SK-N-DZ (cell line): ENCODE measurements around the gene GLT6D1.
"Not testable (repeated sequence)": the region's sequence is repeated elsewhere in the genome, so short reads cannot be mapped to it uniquely, and the experiment has no call there.

Experiments used
- DNase-seq: peaks from one replicate; pipeline ENCODE4 v3.0.0-alpha.2; 2015; ENCODE audit warnings: low spot score

GLT6D1 gene

DNA sequence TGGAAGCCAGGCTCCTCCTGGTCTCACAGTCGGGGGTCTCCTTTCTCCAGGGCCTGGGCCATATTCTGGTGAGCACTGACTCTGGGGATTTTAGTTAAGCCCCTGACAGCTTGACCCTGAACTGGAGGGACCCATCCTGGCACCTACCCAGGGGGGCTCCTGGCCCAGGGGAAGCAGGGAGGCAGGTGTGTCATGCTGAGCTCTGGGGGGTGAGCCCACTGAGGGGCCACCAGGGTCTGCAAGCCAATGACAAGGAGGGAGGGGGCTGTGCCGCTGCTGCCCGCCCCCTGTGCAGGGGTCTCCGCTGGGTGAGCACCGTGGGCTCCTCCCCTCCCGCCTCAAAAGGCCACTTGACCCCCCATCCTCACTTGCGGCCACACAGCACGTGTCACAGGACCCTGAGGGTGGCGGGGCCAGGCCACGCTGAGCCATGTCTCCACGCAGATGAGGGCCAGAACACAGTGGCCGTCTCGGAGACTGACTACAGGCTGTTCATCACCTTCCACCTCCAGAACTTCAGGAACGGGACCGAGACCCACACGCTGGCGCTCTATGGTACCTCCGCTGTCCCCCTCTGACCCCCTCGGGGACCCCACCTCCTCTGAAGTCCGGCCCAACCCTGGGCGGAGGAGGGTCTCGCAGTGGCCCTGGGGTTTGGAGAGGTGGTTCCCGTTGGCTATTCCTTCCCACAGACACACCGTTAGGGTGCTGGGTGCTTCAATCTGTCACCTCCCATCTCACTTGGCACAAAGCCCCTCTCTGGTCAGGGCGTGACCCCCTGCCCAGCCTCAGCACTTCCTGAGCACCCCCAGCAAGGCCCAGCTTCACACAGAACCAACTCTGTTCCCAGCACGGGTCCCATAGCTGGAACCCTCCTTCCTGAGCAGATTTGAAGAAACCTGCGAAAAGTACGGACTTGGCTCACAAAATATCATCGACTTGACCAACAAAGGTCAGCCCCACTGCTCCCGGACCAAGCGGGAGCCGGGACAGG is 25.8 kb upstream of the GLT6D1 start:
- DNase-seq: no peak

DNA sequence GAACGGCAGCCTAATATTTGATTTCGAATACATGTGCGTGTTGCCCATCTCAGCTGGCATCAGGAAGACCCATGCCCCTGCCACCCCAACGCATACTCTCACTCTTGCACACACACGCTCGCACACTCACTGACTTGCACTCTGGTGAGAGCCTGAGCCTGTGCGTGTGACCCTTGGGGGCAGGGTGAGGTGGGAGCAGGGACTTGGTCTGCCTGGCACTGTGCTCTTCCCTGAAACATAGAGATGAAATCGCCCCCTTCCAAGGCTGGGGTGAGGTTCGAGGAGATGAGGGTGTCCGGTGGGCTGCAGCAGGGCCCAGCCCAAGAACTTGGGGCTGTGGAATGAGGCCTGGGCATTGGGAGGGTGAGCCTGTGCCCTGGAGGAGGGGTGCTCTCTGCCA is 24.9 kb upstream of the GLT6D1 start:
- no peak for DNase-seq

GRCh38 chr9:135663857-135664256 is 24.5 kb upstream of the GLT6D1 start:
- DNase-seq: no peak

- DNase-seq: no peak
These were observed 24.1 kb upstream of the GLT6D1 start for GRCh38 chr9:135663451-135663770.

GRCh38 chr9:135662758-135663450 is 23.6 kb upstream of the GLT6D1 start, which contains the start of gene LCN9:
Gene LCN9 (plus strand): TSS chr9:135663309. CDS start chr9:135663322, 13 bp downstream.
- DNase-seq: no peak

DNA sequence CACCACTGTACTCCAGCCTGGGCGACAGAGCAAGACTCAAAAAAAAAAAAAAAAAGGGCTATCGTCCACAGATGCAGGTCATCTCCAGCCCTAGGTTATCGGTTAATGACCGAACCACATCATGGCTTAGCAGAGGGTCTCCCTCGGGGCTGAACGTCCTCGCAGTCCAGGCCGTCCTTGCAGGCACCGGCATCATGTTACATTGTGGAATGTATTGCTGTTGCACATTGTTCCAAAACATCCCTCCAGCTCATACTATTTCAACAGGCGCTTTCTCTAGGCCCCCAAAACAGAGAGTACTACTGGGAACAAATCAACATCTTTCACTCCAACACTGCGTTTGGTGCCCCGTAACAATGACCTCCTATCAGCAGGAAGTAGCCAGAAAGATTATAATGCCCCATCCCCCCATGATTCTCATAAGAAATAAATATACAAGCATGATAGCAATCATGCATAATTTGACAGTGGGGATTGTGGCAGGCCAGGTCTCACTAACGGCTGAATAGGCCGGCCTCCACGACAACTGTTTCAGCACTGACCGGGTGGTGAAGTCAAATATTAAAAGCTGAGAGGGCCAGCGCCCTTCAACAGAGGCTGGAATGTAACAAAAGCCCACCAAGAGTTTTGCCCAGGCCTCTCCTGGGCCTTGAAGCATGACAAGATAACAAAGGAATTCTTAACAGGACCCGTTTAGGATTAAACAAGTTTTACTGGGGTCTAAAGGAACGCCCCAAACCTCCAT is 22.6 kb upstream of the GLT6D1 start:
- no peak for DNase-seq

- no peak for DNase-seq
These were observed 21.1 kb upstream of the GLT6D1 start for GRCh38 chr9:135660407-135660806.

DNA sequence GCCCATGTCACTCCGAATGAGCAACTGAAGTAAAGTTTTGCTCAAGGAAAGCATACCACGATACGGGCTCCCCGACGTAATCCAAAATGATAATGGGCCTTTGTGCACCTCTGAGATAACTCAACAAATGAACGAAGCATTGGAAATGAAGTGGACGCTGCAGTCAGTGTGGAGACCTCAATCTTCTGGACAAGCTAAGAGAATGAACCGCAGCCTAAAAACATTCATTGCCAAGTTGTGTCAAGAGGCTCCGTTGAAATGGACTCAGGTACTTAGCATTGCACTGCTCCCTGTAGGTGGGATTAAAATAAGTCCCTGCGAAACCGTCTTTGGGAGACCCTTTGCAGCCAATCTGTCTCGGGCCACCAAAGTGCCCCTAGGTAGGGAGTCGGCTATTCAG is 19.9 kb upstream of the GLT6D1 start:
- DNase-seq: no peak

- DNase-seq: no peak
These were observed 18.1 kb upstream of the GLT6D1 start for GRCh38 chr9:135657416-135657815.

- no peak for DNase-seq
These were observed 16.0 kb upstream of the GLT6D1 start for GRCh38 chr9:135655317-135655716.

DNA sequence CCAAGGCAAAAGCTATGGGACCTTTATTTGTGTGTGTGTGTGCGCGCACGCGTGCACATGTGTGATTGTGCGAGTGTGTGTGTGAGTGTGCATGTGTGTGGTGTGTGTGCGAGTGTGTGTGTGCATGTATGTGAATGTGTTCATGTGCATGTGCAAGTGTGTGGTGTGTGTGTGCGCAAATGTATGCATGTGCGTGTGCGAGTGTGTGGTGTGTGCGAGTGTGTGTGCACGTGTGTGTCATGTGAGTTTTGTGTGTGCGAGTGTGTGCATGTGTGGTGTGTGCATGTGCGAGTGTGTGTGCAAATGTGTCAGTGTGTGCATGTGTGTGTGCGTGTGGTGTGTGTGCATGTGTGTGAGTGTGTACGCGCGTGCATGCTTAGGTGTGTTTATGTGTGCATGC is 11.1 kb upstream of the GLT6D1 start:
- DNase-seq: no peak

DNA sequence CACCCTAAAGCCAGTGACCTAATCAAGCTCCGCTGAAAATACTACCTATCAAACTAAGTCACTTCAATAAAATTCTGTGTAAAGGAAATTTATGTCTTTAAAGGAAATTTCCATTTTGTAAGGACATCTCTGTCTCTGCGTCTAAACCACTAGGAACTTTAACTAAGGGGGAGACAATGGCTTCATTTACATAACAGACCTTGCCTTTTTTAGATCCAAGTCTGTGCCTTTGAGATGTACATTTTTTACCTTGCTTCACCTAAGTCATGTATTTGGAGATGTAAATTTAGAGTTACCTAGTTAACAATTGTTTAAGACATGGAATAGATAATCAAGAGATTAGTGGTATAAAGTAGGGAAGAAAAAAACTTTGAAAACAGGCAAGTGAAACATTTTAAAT is 10.2 kb upstream of the GLT6D1 start:
- no peak for DNase-seq

DNA sequence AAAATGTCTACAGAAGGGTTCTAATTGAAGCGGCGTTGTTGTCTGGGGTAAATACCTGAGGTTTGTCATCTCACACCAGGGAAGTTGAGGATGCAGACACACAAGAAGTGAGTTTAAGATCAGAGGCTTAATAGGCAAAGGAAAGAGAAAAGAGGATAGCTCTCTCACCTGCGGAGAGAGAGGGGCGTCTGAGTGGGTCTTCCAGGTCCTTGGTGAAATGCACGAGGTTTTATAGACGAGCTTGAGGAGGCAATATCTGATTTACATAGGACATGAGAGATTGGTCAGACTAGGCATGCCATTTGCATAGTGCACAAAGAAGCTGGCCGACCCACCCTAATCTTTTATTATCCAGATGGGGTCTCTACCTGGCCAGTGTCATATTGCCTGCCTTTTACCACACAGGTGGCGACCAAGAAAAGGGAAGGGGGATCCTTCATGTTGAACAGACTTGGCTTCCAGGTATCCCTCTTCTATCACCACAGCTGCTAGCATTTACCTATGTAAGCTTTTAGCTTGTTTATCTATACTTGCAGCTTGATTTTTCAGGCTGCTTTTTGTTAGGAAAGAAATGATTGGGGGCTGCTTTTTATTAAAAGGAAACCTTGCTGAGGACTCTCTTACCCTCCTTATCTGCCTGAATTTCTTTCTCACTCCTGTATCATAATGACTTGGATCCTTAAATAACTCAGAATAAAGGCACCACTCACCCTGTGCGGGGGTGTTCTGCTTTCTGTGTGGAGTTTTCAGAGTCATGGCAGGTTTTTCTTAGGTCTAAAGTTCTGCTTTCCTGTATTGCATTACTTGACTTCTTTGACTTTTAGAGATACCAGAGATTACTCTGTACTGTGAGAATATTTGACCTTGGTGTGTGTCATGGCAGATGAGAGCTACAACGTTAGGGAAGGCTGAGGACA is 9.4 kb upstream of the GLT6D1 start:
- DNase-seq: no peak

DNA sequence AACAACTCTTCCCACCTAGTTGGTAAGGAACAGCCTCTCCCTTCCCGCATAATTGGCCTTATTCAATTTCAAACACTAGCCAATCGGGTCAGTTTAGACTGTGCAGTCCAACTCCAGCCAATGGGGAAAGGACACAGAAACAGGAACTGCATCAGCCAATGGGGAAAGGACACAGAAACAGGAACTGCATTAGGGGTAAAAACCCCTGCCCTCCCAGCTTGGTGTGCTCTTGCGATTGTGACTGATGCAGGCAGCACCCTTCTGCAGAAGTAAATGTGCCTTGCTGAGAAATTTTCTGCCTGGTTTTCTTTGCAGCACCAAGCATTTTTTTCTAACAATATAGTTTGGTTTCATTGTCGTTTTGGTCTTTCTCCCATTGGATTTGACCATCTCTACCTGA is 8.5 kb upstream of the GLT6D1 start:
- no peak for DNase-seq

GRCh38 chr9:135644631-135645218 is 5.4 kb upstream of the GLT6D1 start:
- DNase-seq: no peak

GRCh38 chr9:135641745-135642144 is 2.4 kb upstream of the GLT6D1 start:
- DNase-seq: no peak

GRCh38 chr9:135641047-135641446 is 1.7 kb upstream of the GLT6D1 start:
- DNase-seq: no peak

- not testable (repeated sequence) for DNase-seq
These were observed 2.3 kb downstream of the GLT6D1 start for GRCh38 chr9:135636930-135637530.

GRCh38 chr9:135632841-135633240 is 6.5 kb downstream of the GLT6D1 start:
- DNase-seq: no peak

GRCh38 chr9:135624282-135624681 is 15.1 kb downstream of the GLT6D1 start:
- DNase-seq: no peak
